K562 (cell line): ENCODE data around the gene UQCRC2. TPM values are rescaled to one million over a fixed set of nuclear protein-coding genes. Genes with fewer than 3 reads are reported as not detected.

Experiments
- ATAC-seq: fragments of 200-7000 bp; cut with Tn5 transposase; 3 replicates; pipeline ENCODE4 v1.9.1; 2020; ENCODE audit warnings: moderate library complexity
- BruUV-seq: library from RNA; stranded (reverse); fragments of 400-500 nt; replicated peaks from 2 replicates; lab custom pipeline; 2021; lab: Mats Ljungman, UMichigan
- CTCF ChIA-PET: fragments of 300-600 bp; formaldehyde crosslinking; extraction: SDS; loops from one replicate; lab custom pipeline; 2021; ENCODE audit warnings: low intra/inter-chr PET ratio; lab: Yijun Ruan, JAX
- POLR2A ChIA-PET: fragments of 300-600, 350-650 bp; sonication (Branson Sonifier 250); formaldehyde crosslinking; extraction: SDS; loops from one replicate; lab custom pipeline; 2021; ENCODE audit warnings: antibody characterized with exemption, inconsistent platforms; lab: Yijun Ruan, JAX
- DNase-seq, 4 experiments: peaks; one replicate each; pipeline versions ENCODE4 v3.0.0 to v3.0.0-alpha.2; 2011 to 2018; ENCODE audit warnings: low spot score in 3 of 4, mixed read lengths in 3 of 4; ENCODE audit errors: extremely low read depth in 1 of 4
- FAIRE-seq: peaks from 2 replicates; lab custom pipeline; 2011; peaks lifted over from hg19 to GRCh38; lab: Jason Lieb, UNC
- H2AFZ ChIP-seq: 2 replicates; pipeline ENCODE4 v1.6.0; 2011; ENCODE audit warnings: low read depth, low read length, control low read depth, inconsistent platforms
- H3K27ac ChIP-seq: fragments of 200-600 bp; 3 replicates; pipeline ENCODE4 v1.8.0; 2011; ENCODE audit warnings: low read depth, mild to moderate bottlenecking, control low read depth, inconsistent platforms, low read length, moderate library complexity, mixed read lengths; ENCODE audit errors: extremely low read depth
- H3K27me3 ChIP-seq, 2 experiments: fragments of 300-600 bp in 1 of 2; 2 replicates in 1 of 2; 3 replicates in 1 of 2; pipeline versions ENCODE4 v1.6.0 to v1.8.0; 2011; ENCODE audit warnings: inconsistent platforms in 2 of 2, low read length in 2 of 2, mild to moderate bottlenecking in 1 of 2, mixed read lengths in 1 of 2, moderate library complexity in 1 of 2; ENCODE audit not compliant: control insufficient read depth in 2 of 2, insufficient read depth in 2 of 2
- H3K36me3 ChIP-seq: fragments of 300-600 bp; 3 replicates; pipeline ENCODE4 v1.8.0; 2011; ENCODE audit warnings: mild to moderate bottlenecking, low read length, inconsistent platforms; ENCODE audit not compliant: control insufficient read depth, insufficient read depth
- H3K4me1 ChIP-seq, 2 experiments: fragments of 200-600 bp in 1 of 2; replicated peaks in 1 of 2; 2 replicates in 1 of 2; 3 replicates in 1 of 2; pipeline versions ENCODE4 v1.5.1 to v1.8.0; 2011; ENCODE audit warnings: inconsistent platforms in 2 of 2, low read length in 2 of 2, mild to moderate bottlenecking in 1 of 2, mixed read lengths in 1 of 2, moderate library complexity in 1 of 2; ENCODE audit not compliant: control insufficient read depth in 2 of 2, insufficient read depth in 2 of 2
- H3K4me2 ChIP-seq: 2 replicates; pipeline ENCODE4 v1.6.1; 2011; ENCODE audit warnings: low read length, control low read depth, inconsistent platforms, mixed read lengths; ENCODE audit not compliant: insufficient read depth
- H3K4me3 ChIP-seq: fragments of 200-600 bp; sonication (generic), shearing (Covaris generic); 2 replicates; pipeline ENCODE4 v1.5.1; 2016; ENCODE audit warnings: control low read depth, inconsistent platforms
- H3K79me2 ChIP-seq: fragments of 200-600 bp; 3 replicates; pipeline ENCODE4 v1.8.0; 2011; ENCODE audit warnings: low read length, inconsistent platforms; ENCODE audit not compliant: control insufficient read depth, insufficient read depth
- H3K9ac ChIP-seq, 2 experiments: 2 replicates each; pipeline versions ENCODE4 v1.6.0 to v1.6.1; 2011; ENCODE audit warnings: low read depth in 2 of 2, low read length in 2 of 2, control low read depth in 1 of 2, inconsistent platforms in 1 of 2, mild to moderate bottlenecking in 1 of 2, mixed read lengths in 1 of 2; ENCODE audit not compliant: insufficient read depth in 1 of 2
- H3K9me1 ChIP-seq: one replicate; pipeline ENCODE4 v1.6.0; 2011; ENCODE audit warnings: inconsistent platforms, mild to moderate bottlenecking, low read length, moderate library complexity; ENCODE audit not compliant: control insufficient read depth, insufficient read depth
- H3K9me3 ChIP-seq: replicated peaks from 2 replicates; pipeline ENCODE4 v1.5.1; 2011; ENCODE audit warnings: low read depth, low read length, inconsistent platforms; ENCODE audit not compliant: control insufficient read depth, insufficient read depth
- H4K20me1 ChIP-seq: replicated peaks from 2 replicates; pipeline ENCODE4 v1.6.1; 2011; ENCODE audit warnings: low read length, inconsistent platforms, mixed read lengths; ENCODE audit not compliant: control insufficient read depth, insufficient read depth
- FOS ChIP-seq: IDR thresholded peaks from 3 replicates; pipeline ENCODE4 v1.6.1; 2011; ENCODE audit not compliant: insufficient read length; ENCODE audit errors: extremely low read depth
- LARP7 ChIP-seq: fragments of 450-650 bp; IDR thresholded peaks from 2 replicates; pipeline ENCODE4 v1.6.1; 2016
- MEIS2 ChIP-seq: fragments of 450-650 bp; IDR thresholded peaks from 2 replicates; pipeline ENCODE4 v1.6.1; 2014; ENCODE audit warnings: mild to moderate bottlenecking; ENCODE audit not compliant: partially characterized antibody
- NCOA4 ChIP-seq: fragments of 450-650 bp; IDR thresholded peaks from 2 replicates; pipeline ENCODE4 v1.6.1; 2018; ENCODE audit warnings: mild to moderate bottlenecking; ENCODE audit not compliant: partially characterized antibody
- WGBS: fragments of 100-300 bp; shearing (Covaris generic); methylation state at CpG from one replicate; pipeline ENCODE4 v1.1.6; 2016; ENCODE audit warnings: low coverage, mixed read lengths; ENCODE audit not compliant: insufficient coverage; ENCODE audit errors: missing lambda C conversion rate; 5-methylcytosine and 5-hydroxymethylcytosine counted together
- in situ Hi-C: fragments of 300-500 bp; cut with MboI; formaldehyde crosslinking; loops from 4 replicates; pipeline ENCODE4 v1.15.0; 2018; ENCODE audit warnings: inconsistent platforms, mixed read lengths
- intact Hi-C: fragments of 100-400 bp; cut with micrococcal nuclease; formaldehyde crosslinking; loops from 2 replicates; pipeline ENCODE4 v1.14.2; 2022
- polyA plus RNA-seq, 8 experiments: library from polyadenylated mRNA; depleted of rRNA in 4 of 8; stranded (reverse) in 5 of 8; unstranded in 3 of 8; fragments of >200 nt; fragmentation: Nextera tagmentation in 2 of 8; fragmentation: Illumina TruSeq in 1 of 8; extraction: Ambion mirVana in 2 of 8; extraction: Trizol in 1 of 8; gene quantifications; 2 replicates each; pipeline versions ENCODE4 v1.2.1 to v1.2.3, GENCODE V29; 2011 to 2014; ENCODE audit warnings: inconsistent platforms in 1 of 8, missing spikeins in 1 of 8
- total RNA-seq, 7 experiments: library from RNA; depleted of rRNA in 6 of 7; stranded (reverse); fragments of >200 nt in 6 of 7; fragmentation: Illumina TruSeq in 2 of 7; extraction: Trizol in 2 of 7; gene quantifications; 2 replicates each; pipeline versions ENCODE4 v1.2.1 to v1.2.3, GENCODE V29; 2011 to 2021; ENCODE audit warnings: low replicate concordance in 1 of 7
- TF ChIP-seq, protein P1 (sequence below): fragments of 450-650 bp; IDR thresholded peaks from 2 replicates; pipeline ENCODE4 v1.6.1; 2016
- TF ChIP-seq, protein P2 (sequence below): fragments of 250-450 bp; sonication (Bioruptor Pico); IDR thresholded peaks from 2 replicates; pipeline ENCODE4 v1.5.0; 2021; ENCODE audit warnings: mild to moderate bottlenecking, borderline replicate concordance

Gene UQCRC2
- total and polyA plus RNA-seq, 9 of the 15 experiments (the other 6 are each of a cell fraction or from before 2014, with no cell fraction given), result 177 to 516 (median 319) TPM

DNA sequence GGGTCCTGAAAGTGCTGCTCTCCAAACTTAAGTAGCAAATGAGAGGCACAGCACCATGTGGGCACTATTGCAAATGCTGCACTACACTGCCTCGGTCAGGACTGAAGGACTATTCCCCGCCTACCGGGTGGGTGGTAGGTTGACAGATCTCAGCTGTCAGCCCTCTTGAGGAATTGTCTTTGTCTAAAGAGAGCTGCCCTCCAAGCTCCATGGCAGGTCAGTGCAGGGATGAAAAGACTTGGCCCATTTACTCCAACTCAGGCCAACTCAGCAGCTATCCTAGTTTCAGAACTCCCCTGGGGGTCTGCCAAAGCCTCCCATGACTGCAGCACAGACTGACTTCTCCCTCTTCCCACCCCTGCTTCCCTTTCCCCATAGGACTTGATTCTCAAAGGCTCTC lies 51.2 kb downstream of the UQCRC2 start:
- Histone ChIP-seq H3K79me2 (peaks cover 12% of the 10 kb centered on the region), H4K20me1 (no peaks in the 10 kb centered on the region), H3K9ac (no peak overlapping the region), H3K4me3 (no peak overlapping the region), H3K4me2 (no peak overlapping the region), H3K9me1 (no peaks in the 10 kb centered on the region), H2AFZ (no peak overlapping the region), H3K36me3 (no peaks in the 10 kb centered on the region), H3K27me3 (peaks cover 0 to 4% of the 10 kb centered on the region in 2 experiments; a peak in 2 of 5 replicates), H3K27ac (no peak overlapping the region), H3K9me3 (no peaks in the 10 kb centered on the region), H3K4me1 (peaks cover 7 to 23% of the 10 kb centered on the region in 2 experiments; a peak in 4 of 5 replicates)
- CTCF ChIA-PET, result interaction anchor here (0.6 kb wide), 1 partner anchor 45 kb away, joined by 3 read pairs; no protein-coding TSS in a partner anchor
- POLR2A ChIA-PET, result interaction anchor here (0.7 to 1.0 kb wide), 3 partner anchors 10 to 184 kb away, joined by 3 to 4 read pairs (median 3); no protein-coding TSS in a partner anchor
- no peak for FAIRE-seq
- in situ Hi-C loops (no loop called here), intact Hi-C loops (no loop called here)
- DNase-seq, result no peak
- BruUV-seq, result no TSS peak
- no peak for ATAC-seq
- TF ChIP-seq, protein P1, sequence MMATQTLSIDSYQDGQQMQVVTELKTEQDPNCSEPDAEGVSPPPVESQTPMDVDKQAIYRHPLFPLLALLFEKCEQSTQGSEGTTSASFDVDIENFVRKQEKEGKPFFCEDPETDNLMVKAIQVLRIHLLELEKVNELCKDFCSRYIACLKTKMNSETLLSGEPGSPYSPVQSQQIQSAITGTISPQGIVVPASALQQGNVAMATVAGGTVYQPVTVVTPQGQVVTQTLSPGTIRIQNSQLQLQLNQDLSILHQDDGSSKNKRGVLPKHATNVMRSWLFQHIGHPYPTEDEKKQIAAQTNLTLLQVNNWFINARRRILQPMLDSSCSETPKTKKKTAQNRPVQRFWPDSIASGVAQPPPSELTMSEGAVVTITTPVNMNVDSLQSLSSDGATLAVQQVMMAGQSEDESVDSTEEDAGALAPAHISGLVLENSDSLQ, result peak; percentile 32; the same call in 1 of the 2 replicates
- TF ChIP-seq, protein P2, sequence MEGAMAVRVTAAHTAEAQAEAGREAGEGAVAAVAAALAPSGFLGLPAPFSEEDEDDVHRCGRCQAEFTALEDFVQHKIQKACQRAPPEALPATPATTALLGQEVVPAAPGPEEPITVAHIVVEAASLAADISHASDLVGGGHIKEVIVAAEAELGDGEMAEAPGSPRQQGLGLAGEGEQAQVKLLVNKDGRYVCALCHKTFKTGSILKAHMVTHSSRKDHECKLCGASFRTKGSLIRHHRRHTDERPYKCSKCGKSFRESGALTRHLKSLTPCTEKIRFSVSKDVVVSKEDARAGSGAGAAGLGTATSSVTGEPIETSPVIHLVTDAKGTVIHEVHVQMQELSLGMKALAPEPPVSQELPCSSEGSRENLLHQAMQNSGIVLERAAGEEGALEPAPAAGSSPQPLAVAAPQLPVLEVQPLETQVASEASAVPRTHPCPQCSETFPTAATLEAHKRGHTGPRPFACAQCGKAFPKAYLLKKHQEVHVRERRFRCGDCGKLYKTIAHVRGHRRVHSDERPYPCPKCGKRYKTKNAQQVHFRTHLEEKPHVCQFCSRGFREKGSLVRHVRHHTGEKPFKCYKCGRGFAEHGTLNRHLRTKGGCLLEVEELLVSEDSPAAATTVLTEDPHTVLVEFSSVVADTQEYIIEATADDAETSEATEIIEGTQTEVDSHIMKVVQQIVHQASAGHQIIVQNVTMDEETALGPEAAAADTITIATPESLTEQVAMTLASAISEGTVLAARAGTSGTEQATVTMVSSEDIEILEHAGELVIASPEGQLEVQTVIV (CRISPR knock-in tag), result no peak
- no peak for TF ChIP-seq LARP7
- TF ChIP-seq NCOA4, result no peak
- TF ChIP-seq FOS, result no peak
- peak; percentile 26 for TF ChIP-seq MEIS2
- 10% methylated on average over 3 of the region's 3 CpGs for WGBS
